HFF-Myc (cell line): ENCODE data around the gene GCM1.

Source experiments
- DNase-seq: peaks from one replicate; pipeline ENCODE4 v3.0.0-alpha.2; 2011; ENCODE audit warnings: low read depth; ENCODE audit errors: extremely low read depth
- H3K4me3 ChIP-seq: replicated peaks from 2 replicates; pipeline ENCODE4 v1.5.1; 2011; ENCODE audit warnings: low read depth, mild to moderate bottlenecking, control low read depth, low read length
- CTCF ChIP-seq: IDR thresholded peaks from 2 replicates; pipeline ENCODE4 v1.5.1; 2012; ENCODE audit warnings: mild to moderate bottlenecking, low read depth, low read length, control low read depth; ENCODE audit errors: missing control alignments

The GCM1 gene

GRCh38 chr6:53134601-53135235, 13.9 kb downstream of the GCM1 start:
- H3K4me3 ChIP-seq = no peak overlapping the region
- no peak for DNase-seq
- no peak for TF ChIP-seq CTCF

- H3K4me3 ChIP-seq = no peak overlapping the region
- no peak for TF ChIP-seq CTCF
- DNase-seq = no peak
These were observed 14.7 kb downstream of the GCM1 start for GRCh38 chr6:53133961-53134360.

GRCh38 chr6:53130569-53131290, 17.9 kb downstream of the GCM1 start:
- H3K4me3 ChIP-seq = no peak overlapping the region
- DNase-seq = no peak
- TF ChIP-seq CTCF = no peak

GRCh38 chr6:53128842-53129241, 19.8 kb downstream of the GCM1 start:
- no peak for DNase-seq
- no peak overlapping the region for H3K4me3 ChIP-seq
- no peak for TF ChIP-seq CTCF

- TF ChIP-seq CTCF = no peak
These were observed 23.4 kb downstream of the GCM1 start for GRCh38 chr6:53125276-53125675.

GRCh38 chr6:53124131-53124800, 24.4 kb downstream of the GCM1 start:
- no peak for TF ChIP-seq CTCF
- no peak for DNase-seq
- H3K4me3 ChIP-seq = no peak overlapping the region

More at GRCh38 chr6:53125276-53125675, 23.4 kb downstream of the GCM1 start:
- no peak overlapping the region for H3K4me3 ChIP-seq
- DNase-seq = no peak
